Colonic mucosa (tissue), 4 donors: ENCODE measurements around the gene PIAS1. TPM values are rescaled to one million over a fixed set of nuclear protein-coding genes. Genes with fewer than 3 reads are reported as not detected.

ENCODE experiments used
- DNase-seq: peaks from one replicate; pipeline ENCODE4 v3.0.0-alpha.2; 2020
- H3K27ac ChIP-seq: fragments of 200-600 bp; one replicate; pipeline ENCODE4 v1.8.0; 2021
- H3K27me3 ChIP-seq: fragments of 200-600 bp; one replicate; pipeline ENCODE4 v1.8.0; 2021
- H3K36me3 ChIP-seq: fragments of 200-600 bp; one replicate; pipeline ENCODE4 v1.8.0; 2021
- H3K4me1 ChIP-seq: fragments of 200-600 bp; one replicate; pipeline ENCODE4 v1.8.0; 2021; ENCODE audit warnings: mild to moderate bottlenecking
- H3K4me3 ChIP-seq: fragments of 200-600 bp; one replicate; pipeline ENCODE4 v1.8.0; 2021
- H3K9ac ChIP-seq, 2 donors: one replicate each; pipeline ENCODE4 v1.7.0; 2013; ENCODE audit warnings: control low read depth in 2 of 2, low read depth in 2 of 2, low read length in 2 of 2
- H3K9me3 ChIP-seq: fragments of 200-600 bp; one replicate; pipeline ENCODE4 v1.8.0; 2021
- CTCF ChIP-seq: fragments of 200-600 bp; IDR thresholded peaks from one replicate; pipeline ENCODE4 v1.8.0; 2022; ENCODE audit warnings: antibody characterized with exemption, mild to moderate bottlenecking
- intact Hi-C: fragments of 100-400 bp; cut with DNase I; formaldehyde crosslinking; loops from one replicate; pipeline ENCODE4 v1.14.1; 2022
- total RNA-seq, 2 donors: library from RNA; stranded (reverse); fragmentation: NEBNext Ultra II Directional in 1 of 2; extraction: Animal tissue kit (Norgen Biotek cat#: 25700) in 1 of 2; gene quantifications; one replicate each; pipeline ENCODE4 v1.2.1, GENCODE V29; 2021
- donor health status: healthy.
- donor health status: DM: no; HTN: no; CAD: no.
- donor health status: DM: no; HTN: no; CAD: no.

PIAS1 gene
- total RNA-seq, 2 donors from 2014 or later = 26.6 to 33.0 TPM

GRCh38 chr15:68188647-68189046 is 134.5 kb downstream of the PIAS1 start:
- no peak overlapping the region for H3K4me3 ChIP-seq
- intact Hi-C loops = no loop called here
- no peaks in the 10 kb centered on the region for H3K27me3 ChIP-seq
- H3K9ac ChIP-seq = no peak overlapping the region
- no peak for TF ChIP-seq CTCF
- DNase-seq = no peak
- no peaks in the 10 kb centered on the region for H3K4me1 ChIP-seq
- no peaks in the 10 kb centered on the region for H3K9me3 ChIP-seq
- H3K27ac ChIP-seq = no peak overlapping the region
- peaks cover 11% of the 10 kb centered on the region for H3K36me3 ChIP-seq

GRCh38 chr15:68190048-68190447 is 135.9 kb downstream of the PIAS1 start:
- H3K27ac ChIP-seq = no peak overlapping the region
- no peak for DNase-seq
- peaks cover 11% of the 10 kb centered on the region for H3K36me3 ChIP-seq
- H3K9me3 ChIP-seq = no peaks in the 10 kb centered on the region
- no peak overlapping the region for H3K9ac ChIP-seq
- H3K4me3 ChIP-seq = no peak overlapping the region
- TF ChIP-seq CTCF = no peak
- H3K4me1 ChIP-seq = no peaks in the 10 kb centered on the region
- no peaks in the 10 kb centered on the region for H3K27me3 ChIP-seq
- intact Hi-C loops = no loop called here

- Histone ChIP-seq H3K27ac (no peak overlapping the region), H3K4me3 (no peak overlapping the region), H3K9ac (no peak overlapping the region), H3K4me1 (no peaks in the 10 kb centered on the region), H3K36me3 (peaks cover 11% of the 10 kb centered on the region), H3K9me3 (no peaks in the 10 kb centered on the region), H3K27me3 (no peaks in the 10 kb centered on the region)
- no peak for TF ChIP-seq CTCF
- intact Hi-C loops = no loop called here
- DNase-seq = no peak
Observed at GRCh38 chr15:68191555-68191954, 137.4 kb downstream of the PIAS1 start.

- Histone ChIP-seq H3K4me3 (no peak overlapping the region), H3K9me3 (no peaks in the 10 kb centered on the region), H3K4me1 (no peaks in the 10 kb centered on the region), H3K27me3 (no peaks in the 10 kb centered on the region), H3K9ac (no peak overlapping the region), H3K36me3 (peaks cover 11% of the 10 kb centered on the region), H3K27ac (no peak overlapping the region)
- no peak for TF ChIP-seq CTCF
- no peak for DNase-seq
- intact Hi-C loops = no loop called here
Observed at GRCh38 chr15:68192117-68192516, 138.0 kb downstream of the PIAS1 start.

- H3K27ac ChIP-seq = no peak overlapping the region
- no peak for TF ChIP-seq CTCF
- peaks cover 11% of the 10 kb centered on the region for H3K36me3 ChIP-seq
- intact Hi-C loops = no loop called here
- H3K9ac ChIP-seq = no peak overlapping the region
- H3K27me3 ChIP-seq = no peaks in the 10 kb centered on the region
- no peak overlapping the region for H3K4me3 ChIP-seq
- no peak for DNase-seq
- no peaks in the 10 kb centered on the region for H3K9me3 ChIP-seq
- no peaks in the 10 kb centered on the region for H3K4me1 ChIP-seq
Observed at GRCh38 chr15:68192804-68193486, 138.8 kb downstream of the PIAS1 start.
